Heart right ventricle (tissue), 16 donors: ENCODE data around the gene OTUB2. TPM values are rescaled to one million over a fixed set of nuclear protein-coding genes. Genes with fewer than 3 reads are reported as not detected.

Experiments
- ATAC-seq, 8 donors: fragments of 200-7000 bp; cut with Tn5 transposase; one replicate each; pipeline ENCODE4 v1.9.1; 2020; ENCODE audit warnings: mild to moderate bottlenecking in 8 of 8, moderate library complexity in 8 of 8, moderate number of reproducible peaks in 1 of 8
- DNase-seq, 2 donors: peaks; one replicate each; pipeline ENCODE4 v3.0.0-alpha.2; 2020
- H3K27ac ChIP-seq, 10 donors: fragments of 200-600 bp; sonication (generic) in 2 of 10; one replicate each; pipeline versions ENCODE4 v1.5.0 to v1.8.0; 2020 to 2022; ENCODE audit warnings: mild to moderate bottlenecking in 3 of 10
- H3K27me3 ChIP-seq, 7 donors: fragments of 200-600 bp; one replicate each; pipeline ENCODE4 v1.8.0; 2021 to 2022; ENCODE audit warnings: mild to moderate bottlenecking in 2 of 7
- H3K36me3 ChIP-seq, 9 donors: fragments of 200-600 bp; sonication (generic) in 1 of 9; one replicate each; pipeline versions ENCODE4 v1.5.0 to v1.8.0; 2020 to 2022; ENCODE audit warnings: mild to moderate bottlenecking in 2 of 9
- H3K4me1 ChIP-seq, 9 donors: fragments of 200-600 bp; sonication (generic) in 1 of 9; one replicate each; pipeline versions ENCODE4 v1.5.0 to v1.8.0; 2020 to 2022; ENCODE audit warnings: mild to moderate bottlenecking in 4 of 9
- H3K4me3 ChIP-seq, 10 donors: fragments of 200-600 bp; sonication (generic) in 2 of 10; one replicate each; pipeline versions ENCODE4 v1.5.0 to v1.8.0; 2020 to 2022; ENCODE audit warnings: mild to moderate bottlenecking in 7 of 10, moderate library complexity in 2 of 10
- H3K9me3 ChIP-seq, 11 donors: fragments of 200-600 bp in 10 of 11; sonication (generic) in 2 of 11; one replicate each; pipeline versions ENCODE4 v1.5.0 to v1.8.0; 2013 to 2022; ENCODE audit warnings: mild to moderate bottlenecking in 2 of 11, control low read depth in 1 of 11, moderate library complexity in 1 of 11
- WGBS, 2 donors: extraction: QIAGEN DNeasy Blood & Tissue Kit; methylation state at CpG; one replicate each; pipeline ENCODE4 v1.1.7; 2013; ENCODE audit warnings: inconsistent platforms in 1 of 2; 5-methylcytosine and 5-hydroxymethylcytosine counted together
- intact Hi-C, 10 donors: fragments of 100-400 bp; cut with DNase I; formaldehyde crosslinking; loops; one replicate each; pipeline versions ENCODE4 v1.11.1 to v1.14.2; 2022
- polyA plus RNA-seq, 2 donors: library from polyadenylated mRNA; stranded (reverse); fragments of 200-250 nt; gene quantifications; one replicate each; pipeline ENCODE4 v1.2.3, GENCODE V29; 2013
- total RNA-seq, 10 donors: library from RNA; stranded (reverse); fragmentation: NEBNext Ultra II Directional in 3 of 10; extraction: Animal tissue kit (Norgen Biotek cat#: 25700) in 3 of 10; gene quantifications; one replicate each; pipeline versions ENCODE4 v1.2.1 to v1.2.4, GENCODE V29; 2021 to 2023
- TF ChIP-seq, protein P1 (sequence below), 9 donors: fragments of 200-600 bp; sonication (generic) in 2 of 9; IDR thresholded peaks; one replicate each; pipeline versions ENCODE4 v1.5.0 to v1.8.0; 2021 to 2022; ENCODE audit warnings: antibody characterized with exemption in 9 of 9, mild to moderate bottlenecking in 5 of 9, moderate library complexity in 1 of 9
- donor health status: Arrhythmogenic right ventricular cardiomyopathy.
- donor health status: ischemic (EF 13 %, LVEDD 7.1; RV severe dilation, severe dysfunction).
- donor health status: healthy with polysubstance abuse.
- donor health status: DM: no; HTN: yes; CAD: no.
- donor health status: DM: no; HTN: no; CAD: no.
- donor health status: ischemic (EF 25% LVEDD 6.9; RV normal size, moderate dysfunction).
- donor health status: ischemic (EF 25% LVEDD 5.7; RV mildly dilated, moderate dysfunction).
- donor health status: healthy.
- donor health status: DM: yes; HTN: yes; CAD: no.
- donor health status: Ischemic cardiomyopathy.
- donor health status: ischemic (EF 35%, LVEDD 5.7; RV mildly dilated, moderate dysfunction).
- donor health status: nonischemic (EF 11% LVEDD 7.7; RV severe dilation, severe dysfunction).
- donor health status: DM: yes; HTN: yes; CAD: no.
- donor health status: PGD.
- donor health status: ischemic (EF 29% LVEDD 5.4; RV normal size, mild dysfunction).
- donor health status: nonischemic (EF 23%, LVEDD 6.1; RV moderate dilation, normal function).

OTUB2 gene
- total and polyA plus RNA-seq, 12 donors = 0.07 to 0.37 (median 0.16) TPM; not detected in 1

DNA sequence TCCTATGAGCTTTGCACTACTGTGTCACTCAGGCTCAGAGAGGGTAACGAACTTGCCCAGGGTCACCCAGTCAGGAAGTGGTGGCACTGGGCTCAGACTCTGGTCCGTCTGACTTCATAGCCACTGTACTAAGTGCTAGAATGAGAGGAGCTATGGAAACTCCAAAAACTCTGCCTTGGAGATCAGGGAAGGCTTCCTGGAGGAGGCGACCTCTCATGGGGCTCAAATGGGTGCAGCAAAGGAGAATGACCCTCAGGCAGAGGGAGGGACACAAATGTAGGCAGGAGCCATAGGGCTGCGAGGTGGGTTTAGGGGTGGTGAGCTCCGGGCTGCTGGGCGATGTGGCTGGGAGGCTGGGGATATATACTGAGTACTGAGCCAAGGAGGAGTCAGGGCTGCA lies 25.9 kb upstream of the OTUB2 start:
- DNase-seq (no peak), ATAC-seq (no peak)
- Histone ChIP-seq H3K9me3 (no peaks in the 10 kb centered on the region), H3K27me3 (peaks cover 0 to 16% (median 0%) of the 10 kb centered on the region in 7 donors), H3K4me1 (peaks cover 7 to 46% (median 26%) of the 10 kb centered on the region in 9 donors), H3K27ac (no peak overlapping the region), H3K4me3 (no peak overlapping the region), H3K36me3 (no peaks in the 10 kb centered on the region)
- TF ChIP-seq, protein P1, sequence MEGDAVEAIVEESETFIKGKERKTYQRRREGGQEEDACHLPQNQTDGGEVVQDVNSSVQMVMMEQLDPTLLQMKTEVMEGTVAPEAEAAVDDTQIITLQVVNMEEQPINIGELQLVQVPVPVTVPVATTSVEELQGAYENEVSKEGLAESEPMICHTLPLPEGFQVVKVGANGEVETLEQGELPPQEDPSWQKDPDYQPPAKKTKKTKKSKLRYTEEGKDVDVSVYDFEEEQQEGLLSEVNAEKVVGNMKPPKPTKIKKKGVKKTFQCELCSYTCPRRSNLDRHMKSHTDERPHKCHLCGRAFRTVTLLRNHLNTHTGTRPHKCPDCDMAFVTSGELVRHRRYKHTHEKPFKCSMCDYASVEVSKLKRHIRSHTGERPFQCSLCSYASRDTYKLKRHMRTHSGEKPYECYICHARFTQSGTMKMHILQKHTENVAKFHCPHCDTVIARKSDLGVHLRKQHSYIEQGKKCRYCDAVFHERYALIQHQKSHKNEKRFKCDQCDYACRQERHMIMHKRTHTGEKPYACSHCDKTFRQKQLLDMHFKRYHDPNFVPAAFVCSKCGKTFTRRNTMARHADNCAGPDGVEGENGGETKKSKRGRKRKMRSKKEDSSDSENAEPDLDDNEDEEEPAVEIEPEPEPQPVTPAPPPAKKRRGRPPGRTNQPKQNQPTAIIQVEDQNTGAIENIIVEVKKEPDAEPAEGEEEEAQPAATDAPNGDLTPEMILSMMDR (IDR thresholded peaks at IDR 0.05) = no peak
- WGBS, 2 donors = 87 to 90% methylated on average over 6 of the region's 6 CpGs
- intact Hi-C loops = loop anchor here in 8 of 10 donors (2.0 to 10.0 kb wide), 6 partner anchors 43 to 348 kb away; no protein-coding TSS in a partner anchor

DNA sequence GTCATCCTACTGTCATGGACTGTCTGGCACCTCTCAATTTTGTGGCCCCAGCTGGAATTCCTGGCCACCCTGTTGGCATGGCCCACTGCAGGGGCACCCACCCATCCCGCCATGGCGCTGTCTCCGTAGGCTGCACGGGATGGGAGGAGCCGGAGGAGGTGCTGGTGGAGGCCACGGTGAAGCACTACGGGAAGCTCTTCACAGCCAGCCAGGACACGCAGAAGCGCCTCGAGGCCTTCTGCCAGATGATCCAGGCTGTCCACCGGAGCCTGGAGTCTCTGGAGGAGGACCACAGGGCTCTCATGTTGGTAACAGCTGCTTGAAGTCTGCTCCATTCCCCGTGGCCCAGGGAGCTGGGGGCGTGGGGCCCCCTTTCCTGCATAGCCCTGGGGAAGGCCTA lies 25.1 kb upstream of the OTUB2 start:
- intact Hi-C loops = loop anchor here in 9 of 10 donors (1.0 to 10.0 kb wide), 7 partner anchors 44 to 349 kb away; no protein-coding TSS in a partner anchor
- DNase-seq = no peak

DNA sequence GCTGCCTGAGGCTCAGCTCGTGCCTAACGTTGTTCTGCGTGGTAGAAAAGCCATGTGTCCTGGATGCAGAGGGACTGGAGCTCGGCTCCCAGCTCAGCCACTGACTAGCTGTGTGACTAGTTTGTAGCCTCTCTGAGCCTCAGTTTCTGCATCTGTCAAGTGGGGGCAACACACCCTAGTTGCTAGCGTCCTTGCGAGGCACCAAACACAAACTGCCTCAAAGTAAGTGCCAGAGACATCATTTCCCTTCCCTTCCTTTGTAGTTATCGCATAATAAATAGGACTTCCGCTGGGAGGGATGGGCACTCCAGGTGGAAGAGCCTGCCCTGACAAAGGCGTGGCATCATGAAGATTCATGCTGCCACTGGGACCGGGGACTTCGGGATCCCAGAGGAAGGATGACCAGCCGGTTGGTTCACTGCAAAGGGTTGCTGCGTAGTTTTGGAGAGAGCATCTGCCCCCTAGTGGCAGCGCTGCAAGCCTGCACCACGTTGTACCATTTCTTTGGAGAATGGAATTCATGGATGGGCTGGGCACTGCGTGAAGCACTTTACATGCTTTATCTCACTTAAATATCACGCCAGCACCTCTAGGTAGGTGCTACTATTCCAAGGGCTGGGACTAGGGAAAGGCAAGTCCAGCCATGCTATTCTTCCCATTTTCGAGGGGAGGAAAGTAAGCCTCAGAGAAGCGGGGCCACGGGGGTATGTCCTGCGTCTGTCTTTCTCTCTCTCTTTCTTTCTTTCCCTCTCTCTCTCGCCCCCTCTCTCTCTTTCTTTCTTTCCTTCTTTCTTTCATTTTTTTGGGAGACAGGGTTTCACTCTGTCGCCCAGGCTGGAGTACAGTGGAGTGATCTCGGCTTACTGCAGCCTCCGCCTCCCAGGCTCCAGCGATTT lies 24.4 kb upstream of the OTUB2 start:
- peak; percentile 38 to 49 for DNase-seq
- no peaks in the 10 kb centered on the region for H3K9me3 ChIP-seq
- intact Hi-C loops = loop anchor here (1.0 to 10.0 kb wide), 7 partner anchors 44 to 349 kb away; no protein-coding TSS in a partner anchor
- TF ChIP-seq, protein P1 (IDR thresholded peaks at IDR 0.05) = peak; percentile 91 to 98 (median 97)
- no peak overlapping the region for H3K27ac ChIP-seq
- no peak overlapping the region for H3K4me3 ChIP-seq
- peaks cover 3 to 31% (median 17%) of the 10 kb centered on the region in 9 donors for H3K4me1 ChIP-seq
- ATAC-seq = peak; percentile 67 to 85 (median 80)
- 39 to 42% methylated on average over 26 of the region's 26 CpGs for WGBS, 2 donors
- H3K27me3 ChIP-seq = peaks cover 0 to 22% (median 0%) of the 10 kb centered on the region in 7 donors
- no peaks in the 10 kb centered on the region for H3K36me3 ChIP-seq

More for the DNA sequence above, 25.1 kb upstream of the OTUB2 start:
- Histone ChIP-seq H3K27me3 (peaks cover 0 to 22% (median 0%) of the 10 kb centered on the region in 7 donors), H3K36me3 (no peaks in the 10 kb centered on the region), H3K9me3 (no peaks in the 10 kb centered on the region), H3K4me1 (peaks cover 4 to 39% (median 21%) of the 10 kb centered on the region in 9 donors), H3K27ac (no peak overlapping the region), H3K4me3 (no peak overlapping the region)
- peak in 3 of 8 donors; percentile 6 to 13 (median 8) for ATAC-seq
- WGBS, 2 donors = 60 to 61% methylated on average over 13 of the region's 13 CpGs
- TF ChIP-seq, protein P1 (IDR thresholded peaks at IDR 0.05) = no peak

DNA sequence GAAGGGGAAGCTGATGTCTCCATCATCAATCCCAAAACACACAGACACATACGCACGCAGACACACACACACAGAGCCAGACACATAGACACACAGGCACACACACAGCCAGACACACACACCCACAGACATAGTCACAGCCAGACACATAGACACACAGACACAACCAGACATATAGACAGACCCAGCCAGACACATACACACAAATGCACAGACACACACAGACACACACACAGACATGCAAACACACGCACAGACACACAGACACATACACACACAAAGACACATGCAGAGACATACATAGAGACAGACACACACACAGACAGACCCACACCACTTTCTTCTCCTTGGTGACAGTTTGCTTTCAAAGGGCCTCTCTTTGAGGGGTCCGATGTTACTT lies 22.7 kb upstream of the OTUB2 start:
- Histone ChIP-seq H3K4me1 (peaks cover 0 to 21% (median 9%) of the 10 kb centered on the region in 9 donors), H3K27me3 (peaks cover 0 to 22% (median 0%) of the 10 kb centered on the region in 7 donors), H3K9me3 (no peaks in the 10 kb centered on the region), H3K4me3 (no peak overlapping the region), H3K27ac (no peak overlapping the region), H3K36me3 (no peaks in the 10 kb centered on the region)
- intact Hi-C loops = loop anchor here in 6 of 10 donors (2.0 to 10.0 kb wide), 6 partner anchors 46 to 351 kb away; no protein-coding TSS in a partner anchor
- TF ChIP-seq, protein P1 (IDR thresholded peaks at IDR 0.05) = no peak
- no peak for ATAC-seq
- DNase-seq = no peak
- whole genome bisulfite sequencing, 2 donors = 77 to 78% methylated on average over 4 of the region's 4 CpGs
